ENCODE data around the gene ARHGAP26. TPM values are rescaled to one million over a fixed set of nuclear protein-coding genes. Genes with fewer than 3 reads are reported as not detected.

ARHGAP26 gene
- polyA plus RNA-seq, 3 donors, result 26.5 to 56.8 (median 28.7) TPM

- Mint-ChIP-seq H3K4me3 (no peak overlapping the region), H3K9me3 (peaks cover 0 to 12% (median 5%) of the 10 kb centered on the region in 7 donors), H3K36me3 (peaks cover 42 to 52% of the 10 kb centered on the region in 2 donors), H3K27ac (peak overlapping the region; percentile 82 to 94 (median 86)), H3K27me3 (ENCODE audit: low read depth in 3 of 3) (no peaks in the 10 kb centered on the region), H3K4me1 (peaks cover 50% of the 10 kb centered on the region)
- H3K4me2 ChIP-seq (replicated peaks; ENCODE audit: extremely low read depth, low read length, poor library complexity, severe bottlenecking), result peak overlapping the region; percentile 3
- no peak overlapping the region for H2AFZ ChIP-seq (ENCODE audit: insufficient read depth, low read depth, low read length, poor library complexity, severe bottlenecking)
- intact Hi-C loops (cut with micrococcal nuclease), result loop anchor here (5.0 kb wide), 2 partner anchors 36 to 614 kb away; no protein-coding TSS in a partner anchor
- no peak overlapping the region for H3K4me3 ChIP-seq (replicated peaks in 1 of 3; ENCODE audit: low read depth in 2 of 3, low read length in 3 of 3)
- peaks cover 3 to 21% of the 10 kb centered on the region in 2 donors for H3K36me3 ChIP-seq (replicated peaks in 1 of 2; ENCODE audit: control insufficient read depth in 1 of 2, insufficient read depth in 2 of 2, low read length in 2 of 2)
- H3K79me2 ChIP-seq (ENCODE audit: insufficient read depth, low read length), result peaks cover 57% of the 10 kb centered on the region
- H3K27ac ChIP-seq (ENCODE audit: low read depth in 1 of 2, low read length in 2 of 2), result peak overlapping the region; percentile 16 to 73
- no peak for TF ChIP-seq CTCF (IDR thresholded peaks at IDR 0.05)
- no peaks in the 10 kb centered on the region for H3K27me3 ChIP-seq (ENCODE audit: control insufficient read depth in 2 of 2, insufficient read depth in 2 of 2, low read length in 2 of 2)
- H3K9ac ChIP-seq (ENCODE audit: insufficient read depth, low read length, poor library complexity, severe bottlenecking), result no peak overlapping the region
- peaks cover 42 to 49% of the 10 kb centered on the region in 2 donors for H3K4me1 ChIP-seq (ENCODE audit: control insufficient read depth in 1 of 2, insufficient read depth in 2 of 2, low read length in 2 of 2)
- H3K9me3 ChIP-seq (replicated peaks in 1 of 2; ENCODE audit: control insufficient read depth in 1 of 2, insufficient read depth in 1 of 2, low read length in 2 of 2), result no peaks in the 10 kb centered on the region
- WGBS (ENCODE audit: insufficient coverage), result 62% methylated on average over 3 of the region's 11 CpGs
- peak in 1 of 3 donors; percentile 37 for DNase-seq
- H4K20me1 ChIP-seq (ENCODE audit: insufficient read depth, low read length), result no peaks in the 10 kb centered on the region
Observed at GRCh38 chr5:142971303-142972013, 201.3 kb downstream of the ARHGAP26 start.

GRCh38 chr5:142972064-142972570 is 201.9 kb downstream of the ARHGAP26 start:
- Histone ChIP-seq H3K4me2 (replicated peaks; ENCODE audit: extremely low read depth, low read length, poor library complexity, severe bottlenecking) (peak overlapping the region; percentile 3), H3K9me3 (replicated peaks in 1 of 2; ENCODE audit: control insufficient read depth in 1 of 2, insufficient read depth in 1 of 2, low read length in 2 of 2) (no peaks in the 10 kb centered on the region), H3K9ac (ENCODE audit: insufficient read depth, low read length, poor library complexity, severe bottlenecking) (no peak overlapping the region), H3K27me3 (ENCODE audit: control insufficient read depth in 2 of 2, insufficient read depth in 2 of 2, low read length in 2 of 2) (no peaks in the 10 kb centered on the region), H4K20me1 (ENCODE audit: insufficient read depth, low read length) (no peaks in the 10 kb centered on the region), H3K27ac (ENCODE audit: low read depth in 1 of 2, low read length in 2 of 2) (peak overlapping the region; percentile 16 to 73), H3K79me2 (ENCODE audit: insufficient read depth, low read length) (peaks cover 57% of the 10 kb centered on the region), H3K36me3 (replicated peaks in 1 of 2; ENCODE audit: control insufficient read depth in 1 of 2, insufficient read depth in 2 of 2, low read length in 2 of 2) (peaks cover 3 to 15% of the 10 kb centered on the region in 2 donors), H2AFZ (ENCODE audit: insufficient read depth, low read depth, low read length, poor library complexity, severe bottlenecking) (no peak overlapping the region), H3K4me3 (replicated peaks in 1 of 3; ENCODE audit: low read depth in 2 of 3, low read length in 3 of 3) (no peak overlapping the region), H3K4me1 (ENCODE audit: control insufficient read depth in 1 of 2, insufficient read depth in 2 of 2, low read length in 2 of 2) (peaks cover 49 to 56% of the 10 kb centered on the region in 2 donors)
- DNase-seq, result peak in 2 of 3 donors; percentile 28 to 48
- 85% methylated on average over 4 of the region's 5 CpGs for WGBS (ENCODE audit: insufficient coverage)
- Mint-ChIP-seq H3K9me3 (peaks cover 0 to 18% (median 5%) of the 10 kb centered on the region in 7 donors), H3K36me3 (peaks cover 38 to 46% of the 10 kb centered on the region in 2 donors), H3K4me1 (peaks cover 56% of the 10 kb centered on the region), H3K4me3 (no peak overlapping the region), H3K27ac (peak overlapping the region; percentile 82 to 94 (median 86)), H3K27me3 (ENCODE audit: low read depth in 3 of 3) (no peaks in the 10 kb centered on the region)
- TF ChIP-seq CTCF (IDR thresholded peaks at IDR 0.05), result no peak
- intact Hi-C loops (cut with micrococcal nuclease), result loop anchor here (5.0 kb wide), 2 partner anchors 35 to 615 kb away; no protein-coding TSS in a partner anchor
